Eye (tissue), 1 donor: ENCODE data around the gene IGF1.
A peak's percentile ranks its signal among the peaks of the same experiment; 100 is the strongest.
"Not testable (repeated sequence)": the region's sequence is repeated elsewhere in the genome, so short reads cannot be mapped to it uniquely, and the experiment has no call there.

ENCODE experiments used
- DNase-seq: peaks from one replicate; pipeline ENCODE4 v3.0.0-alpha.2; 2015

Gene IGF1

GRCh38 chr12:102454808-102455760 lies 25.3 kb downstream of the IGF1 start:
- peak; percentile 47 for DNase-seq

- DNase-seq = no peak
Observed at GRCh38 chr12:102454330-102454729, 26.0 kb downstream of the IGF1 start.

- DNase-seq = no peak
Observed at GRCh38 chr12:102452605-102453004, 27.8 kb downstream of the IGF1 start.

GRCh38 chr12:102449018-102449417 lies 31.3 kb downstream of the IGF1 start:
- DNase-seq = not testable (repeated sequence)

DNA sequence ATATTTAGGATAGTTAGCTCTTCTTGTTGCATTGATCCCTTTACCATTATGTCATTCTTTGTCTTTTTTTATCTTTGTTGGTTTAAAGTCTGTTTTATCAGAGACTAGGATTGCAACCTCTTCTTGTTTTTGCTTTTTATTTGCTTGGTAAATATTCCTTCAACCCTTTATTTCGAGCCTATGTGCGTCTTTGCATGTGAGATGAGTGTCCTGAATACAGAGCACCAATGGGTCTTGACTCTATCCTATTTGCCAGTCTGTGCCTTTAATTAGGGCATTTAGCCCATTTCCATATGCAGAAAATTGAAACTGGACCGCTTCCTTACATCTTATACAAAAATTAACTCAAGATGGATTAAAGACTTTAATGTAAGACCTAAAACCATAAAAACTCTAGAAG lies 32.9 kb downstream of the IGF1 start:
- DNase-seq = not testable (repeated sequence)

DNA sequence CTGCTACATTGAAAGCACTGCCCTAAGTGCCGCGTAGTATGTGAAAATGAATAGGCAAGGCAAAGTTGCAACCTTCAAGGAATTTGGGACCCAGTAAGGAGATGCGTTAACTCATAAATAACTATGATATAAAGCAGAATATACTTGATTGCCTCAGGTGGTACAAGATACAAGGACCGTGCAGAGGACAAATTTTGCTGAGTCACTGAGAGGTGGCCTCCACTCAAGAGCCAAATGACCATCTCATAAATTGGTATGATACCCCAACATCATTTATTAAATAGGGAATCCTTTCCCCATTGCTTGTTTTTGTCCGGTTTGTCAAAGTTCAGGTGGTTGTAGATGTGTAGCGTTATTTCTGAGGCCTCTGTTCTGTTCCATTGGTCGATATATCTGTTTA lies 35.7 kb downstream of the IGF1 start:
- no peak for DNase-seq

GRCh38 chr12:102444093-102444492 lies 36.3 kb downstream of the IGF1 start:
- DNase-seq = no peak

GRCh38 chr12:102441077-102441596 lies 39.2 kb downstream of the IGF1 start:
- no peak for DNase-seq

GRCh38 chr12:102439426-102440405 lies 40.6 kb downstream of the IGF1 start:
- peak; percentile 75 for DNase-seq

DNA sequence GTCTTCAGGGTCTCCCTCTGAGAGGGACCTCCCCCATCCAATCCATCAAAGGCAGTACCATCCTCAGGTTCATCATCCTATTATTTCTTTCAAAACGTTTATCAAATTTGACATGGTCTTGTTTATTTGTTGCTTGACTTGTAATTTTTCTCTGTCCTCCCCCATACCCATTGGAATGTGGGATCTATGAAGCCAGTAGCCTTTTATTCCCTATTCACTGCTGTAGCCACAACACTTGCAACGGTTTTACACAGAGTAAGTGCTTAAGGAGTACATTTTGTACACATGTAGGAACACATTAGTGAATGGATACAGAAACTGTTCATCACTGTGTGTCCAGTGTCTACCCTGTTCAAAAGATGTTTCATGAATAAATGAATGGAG lies 41.5 kb downstream of the IGF1 start:
- no peak for DNase-seq

GRCh38 chr12:102438047-102438826 lies 42.1 kb downstream of the IGF1 start:
- DNase-seq = no peak

DNA sequence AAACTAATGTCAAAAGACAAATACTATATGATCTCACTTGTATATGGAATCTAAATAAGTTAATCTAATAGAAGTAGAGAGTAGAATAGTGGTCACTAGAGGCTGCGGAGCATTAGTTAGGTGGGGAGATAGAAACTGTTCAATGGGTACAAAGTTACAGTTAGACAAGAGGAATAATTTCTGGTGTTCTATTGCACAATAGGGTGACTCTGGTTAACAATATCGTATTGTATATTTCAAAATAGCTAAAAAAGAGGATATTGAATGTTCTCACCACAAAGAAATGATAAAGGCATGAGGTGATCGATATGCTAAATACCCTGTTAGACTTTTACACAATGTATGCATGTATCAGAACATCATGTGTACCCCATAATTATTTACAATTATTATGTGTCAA lies 42.9 kb downstream of the IGF1 start:
- no peak for DNase-seq

- no peak for DNase-seq
Observed at GRCh38 chr12:102436867-102437266, 43.5 kb downstream of the IGF1 start.

DNA sequence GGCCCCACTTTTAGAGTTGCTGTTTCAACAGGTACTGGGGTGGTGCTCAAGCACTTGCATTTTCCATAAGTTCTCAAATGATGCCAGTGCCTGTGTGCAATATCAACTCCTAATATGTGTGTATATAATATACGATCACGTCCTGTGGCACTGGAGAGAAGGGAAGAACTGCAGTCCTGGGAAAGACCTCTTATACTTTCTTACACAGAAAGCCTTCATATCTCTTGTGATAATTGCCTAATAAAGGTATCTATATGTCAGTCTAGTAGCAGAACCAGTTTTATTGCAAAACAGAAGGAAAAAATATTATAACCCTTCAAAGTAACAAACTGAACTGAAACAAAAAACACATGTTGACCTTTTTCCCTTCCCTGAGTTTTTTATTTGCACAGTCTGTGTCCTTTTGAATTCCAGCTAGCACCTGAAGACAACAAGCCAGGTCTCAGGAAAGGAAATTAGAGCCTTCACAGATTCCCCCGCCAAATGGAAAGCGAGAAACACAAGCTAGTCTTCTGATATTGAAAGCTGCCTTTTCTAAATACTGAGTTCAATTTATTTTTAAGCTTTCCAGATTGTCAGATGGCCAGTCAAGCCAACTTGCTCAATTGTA lies 44.4 kb downstream of the IGF1 start:
- DNase-seq = no peak

DNA sequence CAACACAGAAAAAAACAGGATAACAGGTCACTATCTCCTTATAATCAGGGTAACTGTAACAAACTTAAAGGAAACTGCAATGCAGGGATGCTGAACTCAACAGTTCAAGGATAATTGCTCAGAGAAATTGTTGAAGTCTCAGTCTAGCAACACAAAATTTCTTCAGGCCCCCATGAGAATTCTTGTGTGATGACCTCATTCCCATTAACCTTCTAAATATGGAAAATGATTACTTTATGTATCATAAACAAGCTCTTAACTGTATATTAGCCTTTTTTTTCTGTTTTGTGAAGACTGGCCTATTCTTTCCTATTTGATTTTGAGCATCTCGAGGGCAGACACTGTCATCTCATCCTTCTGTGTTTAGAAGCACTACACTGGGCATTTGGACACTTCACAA lies 47.1 kb downstream of the IGF1 start:
- DNase-seq = no peak

DNA sequence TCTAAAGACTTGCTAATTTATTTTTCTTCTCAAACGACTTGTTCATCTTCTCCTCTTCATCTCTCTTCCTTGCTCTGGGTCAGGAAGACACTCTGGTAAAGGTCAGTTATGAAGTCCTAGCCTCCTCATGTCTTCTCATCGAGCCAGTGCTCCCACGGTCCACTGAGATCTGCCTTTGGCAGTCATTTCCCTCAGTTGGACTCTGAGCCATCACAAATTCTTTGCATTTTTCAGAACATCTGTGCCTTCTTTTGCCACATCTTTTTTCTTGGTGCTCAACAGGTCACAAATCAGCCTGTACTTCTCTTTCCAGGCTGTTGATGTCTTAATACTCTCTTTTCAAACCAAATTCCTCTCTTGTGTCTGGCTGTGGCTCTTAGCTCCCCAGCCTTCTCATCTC lies 49.7 kb downstream of the IGF1 start:
- DNase-seq = no peak

- DNase-seq = no peak
Observed at GRCh38 chr12:102429211-102430154, 50.9 kb downstream of the IGF1 start.

DNA sequence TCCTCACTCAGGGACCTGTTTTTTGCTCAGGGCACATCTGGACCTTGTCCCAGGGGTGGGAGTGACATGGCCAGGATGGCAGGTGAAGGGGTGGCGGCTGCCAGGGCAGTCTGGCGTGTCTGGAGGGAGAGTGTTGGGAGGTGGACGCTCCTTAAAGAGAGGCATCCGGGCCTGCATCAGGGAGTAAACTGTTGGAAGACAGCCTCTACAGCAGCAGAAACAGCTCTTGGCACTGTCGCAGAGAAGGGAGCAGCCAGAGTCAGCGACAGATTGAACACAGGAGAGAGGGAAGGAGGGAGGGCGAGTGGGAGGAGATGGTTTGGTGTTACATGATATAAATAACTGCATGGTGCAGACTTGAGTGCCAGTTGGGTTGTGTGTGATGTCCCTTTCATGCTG lies 52.8 kb downstream of the IGF1 start:
- DNase-seq = no peak

DNA sequence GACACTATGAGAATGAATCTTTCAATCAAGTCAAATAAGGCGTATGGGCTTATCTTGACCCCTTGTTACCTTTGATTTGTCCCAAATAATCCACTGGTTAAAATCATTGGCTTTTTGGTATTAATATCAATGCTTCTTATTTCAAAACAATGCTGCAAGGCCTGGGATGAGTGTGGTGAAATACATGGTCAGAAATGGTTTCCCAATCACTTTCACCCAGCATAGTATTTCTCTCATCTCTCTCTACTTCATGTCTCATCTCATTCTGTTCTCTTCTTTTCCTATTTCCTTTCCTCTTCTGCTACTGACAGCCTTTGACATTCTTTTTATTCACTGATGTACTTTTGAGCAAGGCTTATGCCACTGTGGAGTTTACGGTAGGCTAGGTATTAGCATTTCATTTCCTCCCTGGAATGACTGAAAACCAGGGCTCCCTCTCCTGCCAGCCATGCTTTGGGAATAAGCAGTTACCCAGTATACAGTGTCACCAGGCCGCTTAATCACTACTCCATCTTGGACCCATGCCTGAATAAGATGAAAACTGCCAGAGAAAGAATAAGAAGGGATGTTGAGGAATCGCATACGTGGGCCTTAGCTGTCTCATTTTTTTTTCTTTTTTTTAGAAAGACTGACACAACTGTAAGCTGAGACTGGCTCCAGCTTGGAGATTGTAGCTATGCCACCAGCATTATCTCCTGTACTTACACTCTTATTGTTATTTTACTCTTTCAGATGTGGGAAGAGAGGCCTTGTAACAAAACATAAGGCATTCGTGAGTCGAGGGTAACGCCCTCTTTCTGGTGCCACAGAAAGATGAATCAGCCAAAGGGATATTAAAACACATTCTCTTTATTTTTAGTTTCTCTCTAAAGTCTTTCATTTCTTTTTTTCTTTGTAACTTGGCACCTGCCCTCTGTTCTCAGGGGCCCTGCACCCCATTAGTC lies 53.5 kb downstream of the IGF1 start:
- DNase-seq = no peak
